ENCODE results near the gene ST13.
A peak's percentile ranks its signal among the peaks of the same experiment; 100 is the strongest.
"Not testable (repeated sequence)": the region's sequence is repeated elsewhere in the genome, so short reads cannot be mapped to it uniquely, and the experiment has no call there.

ST13 gene

DNA sequence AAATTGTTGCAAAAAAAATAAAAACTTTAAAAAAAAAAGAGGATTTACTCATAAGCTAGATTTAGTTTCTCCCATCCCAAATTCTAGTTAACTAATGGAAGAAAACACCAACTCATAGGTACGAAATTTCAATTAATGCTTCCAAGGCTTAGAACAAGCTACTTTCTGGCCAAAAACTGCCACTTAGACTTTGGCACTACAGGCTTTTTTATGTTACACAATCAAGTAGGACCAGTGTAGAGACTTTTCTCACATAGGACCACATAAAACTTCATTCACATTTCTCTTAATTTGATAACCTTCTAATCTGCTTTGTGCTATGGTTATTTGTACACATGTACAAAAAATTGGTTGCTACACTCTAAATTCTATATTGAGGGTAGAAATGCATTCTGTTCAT lies 3.1 kb downstream of the ST13 start:
- Histone ChIP-seq H3K9me3 (ENCODE audit: insufficient read depth, low read length) (no peaks in the 10 kb centered on the region), H3K4me3 (ENCODE audit: insufficient read depth, low read length, poor library complexity, severe bottlenecking) (peak overlapping the region; percentile 68), H3K27me3 (ENCODE audit: low read length) (no peaks in the 10 kb centered on the region), H3K36me3 (ENCODE audit: low read length) (peaks cover 11% of the 10 kb centered on the region; the same call in 1 of the 2 replicates), H3K27ac (ENCODE audit: low read depth, low read length) (peak overlapping the region; percentile 34; the same call in 1 of the 2 replicates), H4K20me1 (ENCODE audit: low read depth, low read length) (peaks cover 5% of the 10 kb centered on the region; the same call in 1 of the 2 replicates), H3F3A (ENCODE audit: insufficient read depth) (peaks cover 14% of the 10 kb centered on the region), H3K79me2 (ENCODE audit: insufficient read depth, low read length) (peaks cover 84% of the 10 kb centered on the region), H3K4me2 (ENCODE audit: low read depth, low read length, poor library complexity, severe bottlenecking) (peak overlapping the region; percentile 98), H2AFZ (ENCODE audit: low read depth, low read length, severe bottlenecking) (no peak overlapping the region), H3K9me2 (replicated peaks; ENCODE audit: insufficient read depth, low read length) (no peaks in the 10 kb centered on the region), H3K9ac (ENCODE audit: low read length) (peak overlapping the region; percentile 77)
- no peak for TF ChIP-seq EZH2phosphoT487 (conservative IDR thresholded peaks at IDR 0.05; ENCODE audit: low read length)
- TF ChIP-seq, protein P1, sequence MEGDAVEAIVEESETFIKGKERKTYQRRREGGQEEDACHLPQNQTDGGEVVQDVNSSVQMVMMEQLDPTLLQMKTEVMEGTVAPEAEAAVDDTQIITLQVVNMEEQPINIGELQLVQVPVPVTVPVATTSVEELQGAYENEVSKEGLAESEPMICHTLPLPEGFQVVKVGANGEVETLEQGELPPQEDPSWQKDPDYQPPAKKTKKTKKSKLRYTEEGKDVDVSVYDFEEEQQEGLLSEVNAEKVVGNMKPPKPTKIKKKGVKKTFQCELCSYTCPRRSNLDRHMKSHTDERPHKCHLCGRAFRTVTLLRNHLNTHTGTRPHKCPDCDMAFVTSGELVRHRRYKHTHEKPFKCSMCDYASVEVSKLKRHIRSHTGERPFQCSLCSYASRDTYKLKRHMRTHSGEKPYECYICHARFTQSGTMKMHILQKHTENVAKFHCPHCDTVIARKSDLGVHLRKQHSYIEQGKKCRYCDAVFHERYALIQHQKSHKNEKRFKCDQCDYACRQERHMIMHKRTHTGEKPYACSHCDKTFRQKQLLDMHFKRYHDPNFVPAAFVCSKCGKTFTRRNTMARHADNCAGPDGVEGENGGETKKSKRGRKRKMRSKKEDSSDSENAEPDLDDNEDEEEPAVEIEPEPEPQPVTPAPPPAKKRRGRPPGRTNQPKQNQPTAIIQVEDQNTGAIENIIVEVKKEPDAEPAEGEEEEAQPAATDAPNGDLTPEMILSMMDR (IDR thresholded peaks at IDR 0.05; ENCODE audit: insufficient read depth, low read length, poor library complexity, severe bottlenecking), result no peak

DNA sequence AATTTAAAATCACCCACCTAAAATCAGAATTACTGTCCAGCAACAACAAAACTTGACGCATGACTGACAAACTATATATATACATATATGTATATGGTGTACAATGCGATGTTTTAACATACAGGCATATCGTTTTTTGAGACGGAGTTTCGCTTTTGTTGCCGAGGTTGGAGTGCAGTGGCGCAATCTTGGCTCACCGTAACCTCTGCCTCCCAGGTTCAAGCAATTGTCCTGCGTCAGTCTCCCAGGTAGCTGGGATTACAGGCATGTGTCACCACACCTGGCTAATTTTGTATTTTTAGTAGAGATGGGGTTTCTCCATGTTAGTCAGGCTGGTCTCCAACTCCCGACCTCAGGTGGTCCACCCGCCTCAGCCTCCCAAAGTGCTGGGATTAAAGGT lies 10.6 kb downstream of the ST13 start:
- not testable (repeated sequence) for H3K9me2 ChIP-seq (replicated peaks; ENCODE audit: insufficient read depth, low read length); H2AFZ ChIP-seq (ENCODE audit: low read depth, low read length, severe bottlenecking); H4K20me1 ChIP-seq (ENCODE audit: low read depth, low read length); H3K9me3 ChIP-seq (ENCODE audit: insufficient read depth, low read length); H3K27me3 ChIP-seq (ENCODE audit: low read length); H3K9ac ChIP-seq (ENCODE audit: low read length); H3K27ac ChIP-seq (ENCODE audit: low read depth, low read length); H3K4me2 ChIP-seq (ENCODE audit: low read depth, low read length, poor library complexity, severe bottlenecking); H3K4me3 ChIP-seq (ENCODE audit: insufficient read depth, low read length, poor library complexity, severe bottlenecking)
- peaks cover 12% of the 10 kb centered on the region; the same call in 1 of the 2 replicates for H3F3A ChIP-seq (ENCODE audit: insufficient read depth)
- H3K79me2 ChIP-seq (ENCODE audit: insufficient read depth, low read length), result peaks cover 40% of the 10 kb centered on the region
- H3K36me3 ChIP-seq (ENCODE audit: low read length), result peaks cover 39% of the 10 kb centered on the region

DNA sequence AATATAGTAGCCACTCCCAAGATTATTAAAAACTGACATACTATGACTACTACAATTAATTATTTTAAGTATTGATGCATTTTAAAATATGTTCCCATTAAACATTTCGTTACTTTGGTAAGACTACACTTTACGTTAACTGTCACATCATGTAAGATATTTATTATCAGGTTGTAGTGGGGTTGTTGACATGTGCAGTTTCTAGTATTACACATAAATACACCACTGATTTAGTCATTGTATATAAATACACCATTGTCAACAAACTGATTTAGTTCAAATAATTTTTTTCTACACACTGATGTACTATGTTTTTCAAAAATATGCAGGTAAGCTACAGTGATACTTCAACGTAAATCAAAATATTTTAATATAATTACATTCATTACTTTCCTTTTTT lies 11.5 kb downstream of the ST13 start:
- H3K9me3 ChIP-seq (ENCODE audit: insufficient read depth, low read length), result no peaks in the 10 kb centered on the region
- H3K9me2 ChIP-seq (replicated peaks; ENCODE audit: insufficient read depth, low read length), result no peaks in the 10 kb centered on the region
- no peak overlapping the region for H3K4me2 ChIP-seq (ENCODE audit: low read depth, low read length, poor library complexity, severe bottlenecking)
- H3K79me2 ChIP-seq (ENCODE audit: insufficient read depth, low read length), result peaks cover 31% of the 10 kb centered on the region; the same call in 1 of the 2 replicates
- peaks cover 41% of the 10 kb centered on the region for H3K36me3 ChIP-seq (ENCODE audit: low read length)
- TF ChIP-seq, protein P1 (IDR thresholded peaks at IDR 0.05; ENCODE audit: insufficient read depth, low read length, poor library complexity, severe bottlenecking), result no peak
- no peak for TF ChIP-seq EZH2phosphoT487 (conservative IDR thresholded peaks at IDR 0.05; ENCODE audit: low read length)
- H3F3A ChIP-seq (ENCODE audit: insufficient read depth), result peaks cover 12% of the 10 kb centered on the region; the same call in 1 of the 2 replicates
- no peaks in the 10 kb centered on the region for H3K27me3 ChIP-seq (ENCODE audit: low read length)
- H3K4me3 ChIP-seq (ENCODE audit: insufficient read depth, low read length, poor library complexity, severe bottlenecking), result no peak overlapping the region
- no peak overlapping the region for H2AFZ ChIP-seq (ENCODE audit: low read depth, low read length, severe bottlenecking)
- H3K9ac ChIP-seq (ENCODE audit: low read length), result no peak overlapping the region
- H3K27ac ChIP-seq (ENCODE audit: low read depth, low read length), result no peak overlapping the region
- H4K20me1 ChIP-seq (ENCODE audit: low read depth, low read length), result no peaks in the 10 kb centered on the region

DNA sequence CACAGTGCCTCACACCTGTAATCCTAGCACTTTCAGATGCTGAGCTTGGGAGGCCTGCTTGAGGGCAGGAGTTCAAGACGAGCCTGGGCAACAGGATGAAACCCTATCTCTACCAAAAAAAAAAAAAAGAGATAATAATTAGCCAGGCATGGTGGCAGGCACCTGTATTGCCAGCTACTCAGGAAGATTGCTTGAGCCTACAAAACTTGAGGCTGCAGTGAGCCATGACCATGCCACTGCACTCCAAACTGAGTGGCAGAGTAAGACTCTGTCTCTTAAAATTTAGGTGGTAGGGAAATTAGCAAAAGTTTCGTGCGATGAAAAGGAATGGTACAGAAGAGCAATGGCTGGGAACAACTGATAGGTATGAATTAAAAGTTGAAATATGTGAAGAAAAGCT lies 18.0 kb downstream of the ST13 start:
- Histone ChIP-seq H4K20me1 (ENCODE audit: low read depth, low read length) (no peaks in the 10 kb centered on the region), H3K9me2 (replicated peaks; ENCODE audit: insufficient read depth, low read length) (no peaks in the 10 kb centered on the region), H3F3A (ENCODE audit: insufficient read depth) (peaks cover 7% of the 10 kb centered on the region; the same call in 1 of the 2 replicates), H3K79me2 (ENCODE audit: insufficient read depth, low read length) (peaks cover 23% of the 10 kb centered on the region), H3K36me3 (ENCODE audit: low read length) (peaks cover 42% of the 10 kb centered on the region), H3K4me3 (ENCODE audit: insufficient read depth, low read length, poor library complexity, severe bottlenecking) (no peak overlapping the region), H2AFZ (ENCODE audit: low read depth, low read length, severe bottlenecking) (no peak overlapping the region), H3K27me3 (ENCODE audit: low read length) (no peaks in the 10 kb centered on the region), H3K9me3 (ENCODE audit: insufficient read depth, low read length) (no peaks in the 10 kb centered on the region), H3K27ac (ENCODE audit: low read depth, low read length) (no peak overlapping the region), H3K9ac (ENCODE audit: low read length) (no peak overlapping the region), H3K4me2 (ENCODE audit: low read depth, low read length, poor library complexity, severe bottlenecking) (no peak overlapping the region)
- TF ChIP-seq, protein P1 (IDR thresholded peaks at IDR 0.05; ENCODE audit: insufficient read depth, low read length, poor library complexity, severe bottlenecking), result no peak
- no peak for TF ChIP-seq EZH2phosphoT487 (conservative IDR thresholded peaks at IDR 0.05; ENCODE audit: low read length)

All from SU-DHL-6 (cell line).